HEK293T (cell line): Measurements from ENCODE around the gene PARP4.
"Not testable (repeated sequence)": the region's sequence is repeated elsewhere in the genome, so short reads cannot be mapped to it uniquely, and the experiment has no call there.

Experiments
- CTCF ChIA-PET: fragments of 350-600 bp; formaldehyde crosslinking; extraction: SDS; loops from one replicate; lab custom pipeline; 2021; ENCODE audit warnings: antibody characterized with exemption, inconsistent platforms; lab: Yijun Ruan, JAX
- POLR2A ChIA-PET: fragments of 350-600 bp; formaldehyde crosslinking; extraction: SDS; loops from one replicate; lab custom pipeline; 2020; ENCODE audit warnings: antibody characterized with exemption, inconsistent platforms; lab: Yijun Ruan, JAX
- DNase-seq: peaks from one replicate; pipeline ENCODE4 v3.0.0; 2012; ENCODE audit warnings: mixed read lengths; ENCODE audit errors: extremely low spot score
- ARNT ChIP-seq: fragments of 450-650 bp; IDR thresholded peaks from 2 replicates; pipeline ENCODE4 v1.6.1; 2017; ENCODE audit warnings: mild to moderate bottlenecking
- CTBP1 ChIP-seq: fragments of 450-650 bp; IDR thresholded peaks from 2 replicates; pipeline ENCODE4 v1.6.1; 2016; ENCODE audit warnings: borderline replicate concordance
- FOXM1 ChIP-seq: fragments of 450-650 bp; IDR thresholded peaks from 2 replicates; pipeline ENCODE4 v1.6.1; 2017; ENCODE audit warnings: mild to moderate bottlenecking, borderline replicate concordance
- HDGF ChIP-seq: fragments of 450-650 bp; IDR thresholded peaks from 2 replicates; pipeline ENCODE4 v1.6.1; 2017; ENCODE audit warnings: antibody characterized with exemption, borderline replicate concordance
- NFRKB ChIP-seq: fragments of 450-650 bp; IDR thresholded peaks from 2 replicates; pipeline ENCODE4 v1.6.1; 2016; ENCODE audit warnings: mild to moderate bottlenecking, moderate library complexity
- SP1 ChIP-seq: fragments of 450-650 bp; IDR thresholded peaks from 2 replicates; pipeline ENCODE4 v1.6.1; 2017
- TARDBP ChIP-seq: fragments of 450-650 bp; IDR thresholded peaks from 2 replicates; pipeline ENCODE4 v1.6.1; 2016

The PARP4 gene

DNA sequence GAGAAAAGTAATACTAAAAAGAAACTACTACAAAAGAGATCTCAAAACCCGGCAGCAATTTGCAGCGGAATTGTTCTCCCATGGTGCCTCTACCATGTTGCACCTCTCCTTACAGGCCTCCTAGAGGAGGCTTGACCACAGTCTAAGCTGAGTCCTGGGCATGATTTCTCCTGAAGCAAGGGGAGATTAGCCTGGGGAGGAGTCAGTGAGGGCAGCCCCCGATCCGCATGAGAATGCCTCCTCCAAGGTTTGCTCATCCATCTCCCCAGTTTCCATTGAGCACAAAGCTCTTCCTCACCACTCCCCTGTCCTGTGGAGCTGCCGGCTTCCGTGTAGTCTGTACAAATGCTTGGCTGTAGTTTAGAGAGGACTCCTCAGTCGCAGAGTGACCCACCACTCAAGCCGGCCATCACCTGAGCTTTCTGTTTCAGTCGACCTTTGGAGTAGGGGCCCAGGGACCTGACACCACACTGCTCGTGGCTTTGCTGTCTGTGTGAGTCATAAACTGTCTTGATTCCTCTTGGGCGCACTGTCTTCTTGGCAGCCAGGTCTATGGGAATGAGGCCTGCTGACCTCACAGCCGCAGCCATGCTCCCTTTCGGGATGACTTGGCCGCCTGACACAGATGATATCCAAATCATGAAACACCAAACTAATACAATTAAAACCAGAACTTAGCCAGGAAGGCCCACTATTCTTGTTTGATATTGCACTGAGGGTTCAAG is 130.9 kb downstream of the PARP4 start:
- DNase-seq, result no peak
- TF ChIP-seq FOXM1, result no peak
- TF ChIP-seq ARNT, result no peak
- no peak for TF ChIP-seq SP1
- TF ChIP-seq CTBP1, result no peak
- TF ChIP-seq HDGF, result no peak
- no peak for TF ChIP-seq NFRKB
- TF ChIP-seq TARDBP, result no peak
- ChIA-PET CTCF (no interaction called here), POLR2A (no interaction called here)

DNA sequence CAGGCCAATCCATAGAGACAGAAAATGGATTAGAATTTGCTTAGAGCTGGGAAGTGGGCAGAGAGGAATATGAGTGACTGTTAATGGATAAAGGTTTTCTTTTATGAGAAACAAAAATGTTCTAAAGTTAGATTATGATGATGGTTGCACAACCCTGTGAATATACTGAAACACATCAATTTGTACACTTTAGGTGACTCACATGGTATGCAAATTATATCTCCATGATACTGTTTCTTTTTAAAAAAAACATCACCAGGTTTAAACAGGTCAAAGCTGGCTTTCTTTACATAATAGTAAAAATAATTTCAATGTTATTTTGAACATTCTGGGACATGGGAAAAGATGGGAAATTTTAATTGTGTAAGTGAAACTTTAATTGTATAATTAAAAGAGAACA is 131.7 kb downstream of the PARP4 start:
- CTCF ChIA-PET, POLR2A ChIA-PET, DNase-seq: not testable (repeated sequence)

DNA sequence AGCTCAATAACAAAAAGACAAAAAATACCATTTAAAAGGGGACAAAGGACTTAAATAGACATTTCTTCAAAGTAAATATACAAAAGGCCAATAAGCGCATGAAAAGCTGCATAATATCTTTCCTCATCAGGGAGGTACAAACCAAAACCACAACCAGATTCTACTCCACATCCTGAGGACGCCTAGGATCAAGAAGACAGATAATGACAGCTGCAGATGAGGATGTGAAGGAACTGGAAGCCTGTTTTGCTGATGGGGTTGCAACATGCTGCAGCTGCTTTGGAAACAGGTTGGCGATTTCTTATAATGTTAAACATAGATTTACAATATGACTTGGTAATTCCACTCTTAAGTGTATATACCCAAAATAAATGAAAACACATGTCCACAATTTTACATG is 132.4 kb downstream of the PARP4 start:
- POLR2A ChIA-PET, CTCF ChIA-PET, DNase-seq: not testable (repeated sequence)

DNA sequence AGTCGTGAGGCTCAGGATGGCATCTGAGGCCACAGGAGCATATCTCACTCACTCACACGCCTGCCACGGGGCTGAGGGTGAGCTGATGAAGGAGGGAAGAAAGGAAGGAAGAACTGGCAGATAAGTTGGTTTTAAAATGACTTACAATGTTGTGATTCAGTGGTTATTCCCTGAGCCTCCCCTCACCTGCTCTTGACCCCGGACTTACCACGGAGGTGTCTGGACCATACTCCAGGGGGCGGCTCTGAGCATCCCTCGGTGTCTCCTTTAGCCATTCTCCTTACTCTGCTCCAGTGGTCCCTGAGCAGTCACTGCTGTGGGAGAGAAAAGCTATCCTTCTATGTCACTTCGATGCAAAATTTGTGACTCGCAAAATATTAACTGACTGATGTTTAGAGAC is 141.3 kb downstream of the PARP4 start:
- DNase-seq, CTCF ChIA-PET, POLR2A ChIA-PET: not testable (repeated sequence)
